DND-41 (cell line): Measurements from ENCODE around the gene UHRF1.
"Not testable (repeated sequence)": the region's sequence is repeated elsewhere in the genome, so short reads cannot be mapped to it uniquely, and the experiment has no call there.

Experiments
- ATAC-seq: fragments of 200-7000 bp; cut with Tn5 transposase; 3 replicates; pipeline ENCODE4 v1.9.1; 2021; ENCODE audit warnings: low read depth; ENCODE audit not compliant: insufficient read depth
- DNase-seq: peaks from one replicate; pipeline ENCODE4 v3.0.0-alpha.2; 2020
- H2AFZ ChIP-seq: 2 replicates; pipeline ENCODE4 v1.6.0; 2012; ENCODE audit warnings: low read depth, low read length
- H3K27ac ChIP-seq: 2 replicates; pipeline ENCODE4 v1.5.1; 2012; ENCODE audit warnings: low read length, inconsistent platforms
- H3K27me3 ChIP-seq: fragments of 200-600 bp; sonication (generic); 2 replicates; pipeline ENCODE4 v1.6.0; 2012; ENCODE audit warnings: low read length, mild to moderate bottlenecking, inconsistent platforms; ENCODE audit not compliant: insufficient read depth, poor library complexity
- H3K36me3 ChIP-seq: 2 replicates; pipeline ENCODE4 v1.5.1; 2012; ENCODE audit warnings: low read length, inconsistent platforms; ENCODE audit not compliant: insufficient read depth
- H3K4me1 ChIP-seq: 2 replicates; pipeline ENCODE4 v1.5.1; 2012; ENCODE audit warnings: mild to moderate bottlenecking, low read length; ENCODE audit not compliant: insufficient read depth
- H3K4me2 ChIP-seq: 2 replicates; pipeline ENCODE4 v1.6.0; 2012; ENCODE audit warnings: mild to moderate bottlenecking, moderate library complexity, low read length, inconsistent platforms; ENCODE audit not compliant: insufficient read depth
- H3K4me3 ChIP-seq, 2 experiments: fragments of 200-600 bp in 1 of 2; shearing (Covaris generic) in 1 of 2; 2 replicates each; pipeline ENCODE4 v1.5.1; 2012 to 2016; ENCODE audit warnings: inconsistent platforms in 2 of 2, low read length in 2 of 2, mild to moderate bottlenecking in 2 of 2, low read depth in 1 of 2, moderate library complexity in 1 of 2
- H3K79me2 ChIP-seq: 2 replicates; pipeline ENCODE4 v1.6.0; 2012; ENCODE audit warnings: low read length, inconsistent platforms; ENCODE audit not compliant: insufficient read depth
- H3K9ac ChIP-seq: 2 replicates; pipeline ENCODE4 v1.6.0; 2012; ENCODE audit warnings: low read depth, mild to moderate bottlenecking, inconsistent platforms, low read length, moderate library complexity
- H3K9me3 ChIP-seq: 2 replicates; pipeline ENCODE4 v1.5.1; 2012; ENCODE audit warnings: low read length, moderate library complexity, mild to moderate bottlenecking, inconsistent platforms; ENCODE audit not compliant: insufficient read depth, severe bottlenecking
- H4K20me1 ChIP-seq: 2 replicates; pipeline ENCODE4 v1.6.0; 2012; ENCODE audit warnings: low read length; ENCODE audit not compliant: insufficient read depth
- EZH2 ChIP-seq: IDR thresholded peaks from 3 replicates; pipeline ENCODE4 v1.6.1; 2012; ENCODE audit warnings: borderline replicate concordance, low read depth, mild to moderate bottlenecking, moderate library complexity, low read length, inconsistent platforms; ENCODE audit not compliant: severe bottlenecking
- TF ChIP-seq, protein P1 (sequence below): IDR thresholded peaks from 2 replicates; pipeline ENCODE4 v1.5.1; 2012; ENCODE audit warnings: borderline replicate concordance, low read length, moderate library complexity, mild to moderate bottlenecking; ENCODE audit not compliant: poor library complexity, severe bottlenecking; ENCODE audit errors: extremely low read depth

The UHRF1 gene

GRCh38 chr19:4951656-4952055 is 42.4 kb downstream of the UHRF1 start:
- peaks cover 96% of the 10 kb centered on the region for H3K36me3 ChIP-seq
- no peaks in the 10 kb centered on the region for H3K4me1 ChIP-seq
- H4K20me1 ChIP-seq = peaks cover 26% of the 10 kb centered on the region; the same call in 1 of the 2 replicates
- ATAC-seq (no peak), DNase-seq (no peak)
- no peak overlapping the region for H3K9ac ChIP-seq
- H3K9me3 ChIP-seq = no peaks in the 10 kb centered on the region
- no peak overlapping the region for H2AFZ ChIP-seq
- H3K4me3 ChIP-seq = no peak overlapping the region
- H3K4me2 ChIP-seq = no peak overlapping the region
- H3K79me2 ChIP-seq = peaks cover 23% of the 10 kb centered on the region; the same call in 1 of the 2 replicates
- no peak for TF ChIP-seq EZH2
- TF ChIP-seq, protein P1, sequence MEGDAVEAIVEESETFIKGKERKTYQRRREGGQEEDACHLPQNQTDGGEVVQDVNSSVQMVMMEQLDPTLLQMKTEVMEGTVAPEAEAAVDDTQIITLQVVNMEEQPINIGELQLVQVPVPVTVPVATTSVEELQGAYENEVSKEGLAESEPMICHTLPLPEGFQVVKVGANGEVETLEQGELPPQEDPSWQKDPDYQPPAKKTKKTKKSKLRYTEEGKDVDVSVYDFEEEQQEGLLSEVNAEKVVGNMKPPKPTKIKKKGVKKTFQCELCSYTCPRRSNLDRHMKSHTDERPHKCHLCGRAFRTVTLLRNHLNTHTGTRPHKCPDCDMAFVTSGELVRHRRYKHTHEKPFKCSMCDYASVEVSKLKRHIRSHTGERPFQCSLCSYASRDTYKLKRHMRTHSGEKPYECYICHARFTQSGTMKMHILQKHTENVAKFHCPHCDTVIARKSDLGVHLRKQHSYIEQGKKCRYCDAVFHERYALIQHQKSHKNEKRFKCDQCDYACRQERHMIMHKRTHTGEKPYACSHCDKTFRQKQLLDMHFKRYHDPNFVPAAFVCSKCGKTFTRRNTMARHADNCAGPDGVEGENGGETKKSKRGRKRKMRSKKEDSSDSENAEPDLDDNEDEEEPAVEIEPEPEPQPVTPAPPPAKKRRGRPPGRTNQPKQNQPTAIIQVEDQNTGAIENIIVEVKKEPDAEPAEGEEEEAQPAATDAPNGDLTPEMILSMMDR = no peak
- no peaks in the 10 kb centered on the region for H3K27me3 ChIP-seq
- H3K27ac ChIP-seq = no peak overlapping the region

- peaks cover 94% of the 10 kb centered on the region for H3K36me3 ChIP-seq
- DNase-seq = no peak
These were observed 43.6 kb downstream of the UHRF1 start for GRCh38 chr19:4952945-4953344.

DNA sequence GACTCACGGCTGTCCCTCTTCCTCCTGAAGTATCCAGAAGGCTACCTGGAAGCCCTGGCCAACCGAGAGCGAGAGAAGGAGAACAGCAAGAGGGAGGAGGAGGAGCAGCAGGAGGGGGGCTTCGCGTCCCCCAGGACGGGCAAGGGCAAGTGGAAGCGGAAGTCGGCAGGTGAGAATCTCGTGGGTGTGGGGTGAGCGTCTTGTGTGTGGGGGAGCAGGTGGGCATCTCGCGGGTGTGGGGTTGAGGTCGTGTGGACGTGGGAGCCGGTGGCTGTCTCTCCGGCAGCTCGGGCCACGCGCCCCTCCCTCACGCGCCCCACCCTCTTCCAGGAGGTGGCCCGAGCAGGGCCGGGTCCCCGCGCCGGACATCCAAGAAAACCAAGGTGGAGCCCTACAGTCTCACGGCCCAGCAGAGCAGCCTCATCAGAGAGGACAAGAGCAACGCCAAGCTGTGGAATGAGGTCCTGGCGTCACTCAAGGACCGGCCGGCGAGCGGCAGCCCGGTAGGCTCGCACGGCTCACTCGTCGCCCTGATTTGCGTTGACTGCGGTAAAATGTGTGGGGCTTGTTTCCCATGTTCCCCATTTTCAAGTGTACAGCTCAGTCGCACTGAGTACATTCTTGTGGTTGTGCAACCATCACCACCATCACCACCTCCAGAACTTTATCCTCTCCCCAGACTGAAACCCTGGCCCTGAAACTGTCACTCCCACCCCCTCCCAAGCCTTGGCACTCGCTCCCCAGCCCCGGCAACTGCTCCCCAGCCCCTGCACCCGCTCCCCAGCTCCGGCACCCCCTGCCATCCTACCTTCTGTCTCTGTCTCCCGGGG is 45.2 kb downstream of the UHRF1 start:
- not testable (repeated sequence) for ATAC-seq, H3K9me3 ChIP-seq, H3K27ac ChIP-seq, H3K4me2 ChIP-seq, DNase-seq, H3K27me3 ChIP-seq, H3K4me3 ChIP-seq, H3K4me1 ChIP-seq, H3K9ac ChIP-seq, H2AFZ ChIP-seq
- Histone ChIP-seq H3K36me3 (peaks cover 95% of the 10 kb centered on the region), H3K79me2 (peaks cover 20% of the 10 kb centered on the region), H4K20me1 (peaks cover 38% of the 10 kb centered on the region)

More at GRCh38 chr19:4952945-4953344, 43.6 kb downstream of the UHRF1 start:
- TF ChIP-seq, protein P1 = no peak
- no peak for TF ChIP-seq EZH2
- Histone ChIP-seq H3K4me1 (no peaks in the 10 kb centered on the region), H3K79me2 (peaks cover 22% of the 10 kb centered on the region), H3K9me3 (no peaks in the 10 kb centered on the region), H3K9ac (no peak overlapping the region), H3K4me2 (no peak overlapping the region), H2AFZ (no peak overlapping the region), H3K4me3 (no peak overlapping the region), H3K27me3 (no peaks in the 10 kb centered on the region), H3K27ac (no peak overlapping the region), H4K20me1 (peaks cover 32% of the 10 kb centered on the region)
- ATAC-seq = no peak

DNA sequence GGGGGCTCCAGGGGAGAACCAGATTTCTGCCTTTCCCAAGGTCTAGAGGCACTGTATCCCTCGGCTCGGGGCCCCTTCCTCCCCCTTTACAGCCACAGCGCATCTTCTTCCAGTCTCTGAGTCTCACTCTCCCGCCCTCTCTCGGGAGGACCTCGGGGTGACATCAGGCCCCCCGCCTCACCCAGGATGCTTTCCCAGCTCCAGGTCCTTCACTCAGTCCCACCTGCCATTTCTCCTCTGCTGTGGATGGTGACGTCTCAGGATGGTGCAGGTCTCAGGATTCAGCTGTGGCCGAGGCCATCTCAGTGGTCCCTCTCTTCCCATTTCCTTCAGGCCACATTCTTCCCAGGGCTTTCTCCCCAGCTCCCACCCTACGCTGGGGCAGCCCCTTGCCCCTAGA is 46.0 kb downstream of the UHRF1 start:
- ATAC-seq (no peak), DNase-seq (no peak)
- Histone ChIP-seq H3K27ac (no peak overlapping the region), H3K36me3 (peaks cover 95% of the 10 kb centered on the region), H3K9me3 (no peaks in the 10 kb centered on the region), H2AFZ (no peak overlapping the region), H3K4me2 (no peak overlapping the region), H3K4me1 (no peaks in the 10 kb centered on the region), H3K4me3 (no peak overlapping the region), H3K27me3 (no peaks in the 10 kb centered on the region), H3K9ac (no peak overlapping the region), H3K79me2 (peaks cover 20% of the 10 kb centered on the region), H4K20me1 (peaks cover 42% of the 10 kb centered on the region)
- no peak for TF ChIP-seq EZH2
- TF ChIP-seq, protein P1 = no peak
